ENCODE results near the gene LRMDA. TPM values are rescaled to one million over a fixed set of nuclear protein-coding genes. Genes with fewer than 3 reads are reported as not detected.

The LRMDA gene
- total RNA-seq, 2 experiments from 2014 or later, result not detected

GRCh38 chr10:75474106-75474505 is 42.7 kb downstream of the LRMDA start:
- Histone ChIP-seq H3K27ac (ENCODE audit: low read depth, low read length, poor library complexity, severe bottlenecking) (no peak overlapping the region), H3K9me3 (ENCODE audit: low read length) (no peaks in the 10 kb centered on the region), H3K36me3 (ENCODE audit: insufficient read depth, low read length) (no peaks in the 10 kb centered on the region), H3K79me2 (ENCODE audit: insufficient read depth, low read depth, low read length) (no peaks in the 10 kb centered on the region), H3K9me2 (ENCODE audit: insufficient read depth, low read length) (no peaks in the 10 kb centered on the region), H4K20me1 (ENCODE audit: insufficient read depth, low read length) (no peaks in the 10 kb centered on the region; the same call in 1 of the 2 replicates), H3K4me1 (ENCODE audit: insufficient read depth, low read length, poor library complexity, severe bottlenecking) (no peaks in the 10 kb centered on the region), H3K4me3 (ENCODE audit: low read depth, low read length, poor library complexity, severe bottlenecking) (no peak overlapping the region), H3K4me2 (ENCODE audit: low read length) (no peak overlapping the region), H2AFZ (ENCODE audit: low read length) (no peak overlapping the region)
- ChIA-PET CTCF (ENCODE audit: unreplicated experiment) (no interaction called here), POLR2A (no interaction called here)
- no peak for TF ChIP-seq EZH2phosphoT487 (IDR thresholded peaks at IDR 0.05; ENCODE audit: borderline replicate concordance, low read depth, low read length)
- TF ChIP-seq, protein P1, sequence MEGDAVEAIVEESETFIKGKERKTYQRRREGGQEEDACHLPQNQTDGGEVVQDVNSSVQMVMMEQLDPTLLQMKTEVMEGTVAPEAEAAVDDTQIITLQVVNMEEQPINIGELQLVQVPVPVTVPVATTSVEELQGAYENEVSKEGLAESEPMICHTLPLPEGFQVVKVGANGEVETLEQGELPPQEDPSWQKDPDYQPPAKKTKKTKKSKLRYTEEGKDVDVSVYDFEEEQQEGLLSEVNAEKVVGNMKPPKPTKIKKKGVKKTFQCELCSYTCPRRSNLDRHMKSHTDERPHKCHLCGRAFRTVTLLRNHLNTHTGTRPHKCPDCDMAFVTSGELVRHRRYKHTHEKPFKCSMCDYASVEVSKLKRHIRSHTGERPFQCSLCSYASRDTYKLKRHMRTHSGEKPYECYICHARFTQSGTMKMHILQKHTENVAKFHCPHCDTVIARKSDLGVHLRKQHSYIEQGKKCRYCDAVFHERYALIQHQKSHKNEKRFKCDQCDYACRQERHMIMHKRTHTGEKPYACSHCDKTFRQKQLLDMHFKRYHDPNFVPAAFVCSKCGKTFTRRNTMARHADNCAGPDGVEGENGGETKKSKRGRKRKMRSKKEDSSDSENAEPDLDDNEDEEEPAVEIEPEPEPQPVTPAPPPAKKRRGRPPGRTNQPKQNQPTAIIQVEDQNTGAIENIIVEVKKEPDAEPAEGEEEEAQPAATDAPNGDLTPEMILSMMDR (conservative IDR thresholded peaks at IDR 0.05; ENCODE audit: low read length), result no peak
- BruUV-seq (replicated peaks), result no TSS peak
- DNase-seq (ENCODE audit: low spot score), result no peak
- intact Hi-C loops (cut with micrococcal nuclease; ENCODE audit: unreplicated experiment), result no loop called here

DNA sequence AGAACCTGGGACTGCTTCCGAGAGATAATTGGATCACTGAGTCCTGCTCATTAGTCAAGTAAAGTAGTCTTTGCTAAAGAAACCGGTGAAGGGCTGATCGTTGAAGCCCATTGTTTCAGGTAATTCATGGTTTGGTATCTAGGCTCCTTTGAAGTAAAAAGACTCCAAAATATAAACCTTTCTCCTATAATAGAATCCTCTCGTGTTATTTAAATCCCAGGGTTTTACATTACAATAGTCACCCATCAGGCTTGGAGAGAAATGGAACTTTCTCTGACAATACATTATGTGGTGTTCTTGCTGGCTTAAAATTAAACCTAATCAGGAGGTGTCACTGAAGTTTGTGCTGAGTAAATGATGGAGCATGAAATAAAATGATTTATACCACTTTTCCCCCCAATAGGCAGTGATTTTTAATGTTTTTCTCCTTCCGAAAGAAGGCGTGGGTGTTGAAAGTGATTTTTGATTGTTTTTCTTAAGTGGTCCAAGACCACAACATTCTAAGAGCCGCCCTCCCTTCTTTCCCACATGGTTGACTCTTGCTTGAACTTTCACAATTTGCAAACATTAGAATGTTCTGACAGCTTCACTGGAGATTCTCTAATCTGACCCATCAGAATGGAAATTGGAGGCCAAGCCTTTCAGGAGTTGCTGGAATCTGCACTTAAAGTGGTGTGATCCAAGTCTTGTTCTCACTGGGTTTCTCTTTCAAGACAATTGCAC is 44.2 kb downstream of the LRMDA start:
- POLR2A ChIA-PET, result no interaction called here
- Histone ChIP-seq H3K36me3 (ENCODE audit: insufficient read depth, low read length) (no peaks in the 10 kb centered on the region), H3K4me2 (ENCODE audit: low read length) (no peak overlapping the region), H3K9me2 (ENCODE audit: insufficient read depth, low read length) (no peaks in the 10 kb centered on the region), H3K4me3 (ENCODE audit: low read depth, low read length, poor library complexity, severe bottlenecking) (no peak overlapping the region), H3K79me2 (ENCODE audit: insufficient read depth, low read depth, low read length) (no peaks in the 10 kb centered on the region), H2AFZ (ENCODE audit: low read length) (no peak overlapping the region), H3K4me1 (ENCODE audit: insufficient read depth, low read length, poor library complexity, severe bottlenecking) (no peaks in the 10 kb centered on the region), H4K20me1 (ENCODE audit: insufficient read depth, low read length) (no peaks in the 10 kb centered on the region; the same call in 1 of the 2 replicates), H3K27ac (ENCODE audit: low read depth, low read length, poor library complexity, severe bottlenecking) (no peak overlapping the region), H3K9me3 (ENCODE audit: low read length) (no peaks in the 10 kb centered on the region)
- TF ChIP-seq, protein P1 (conservative IDR thresholded peaks at IDR 0.05; ENCODE audit: low read length), result no peak
- no peak for TF ChIP-seq EZH2phosphoT487 (IDR thresholded peaks at IDR 0.05; ENCODE audit: borderline replicate concordance, low read depth, low read length)
- BruUV-seq (replicated peaks), result no TSS peak
- DNase-seq (ENCODE audit: low spot score), result no peak
- CTCF ChIA-PET (ENCODE audit: unreplicated experiment), result no interaction called here
- intact Hi-C loops (cut with micrococcal nuclease; ENCODE audit: unreplicated experiment), result no loop called here

GRCh38 chr10:75476569-75476968 is 45.1 kb downstream of the LRMDA start:
- no TSS peak for BruUV-seq (replicated peaks)

More at GRCh38 chr10:75476569-75476968, 45.1 kb downstream of the LRMDA start:
- Histone ChIP-seq H3K36me3 (ENCODE audit: insufficient read depth, low read length) (no peaks in the 10 kb centered on the region), H3K9me3 (ENCODE audit: low read length) (no peaks in the 10 kb centered on the region), H3K27ac (ENCODE audit: low read depth, low read length, poor library complexity, severe bottlenecking) (no peak overlapping the region), H4K20me1 (ENCODE audit: insufficient read depth, low read length) (no peaks in the 10 kb centered on the region; the same call in 1 of the 2 replicates), H3K4me2 (ENCODE audit: low read length) (no peak overlapping the region), H3K9me2 (ENCODE audit: insufficient read depth, low read length) (no peaks in the 10 kb centered on the region), H3K4me3 (ENCODE audit: low read depth, low read length, poor library complexity, severe bottlenecking) (no peak overlapping the region), H3K79me2 (ENCODE audit: insufficient read depth, low read depth, low read length) (no peaks in the 10 kb centered on the region), H2AFZ (ENCODE audit: low read length) (no peak overlapping the region), H3K4me1 (ENCODE audit: insufficient read depth, low read length, poor library complexity, severe bottlenecking) (no peaks in the 10 kb centered on the region)
- TF ChIP-seq, protein P1 (conservative IDR thresholded peaks at IDR 0.05; ENCODE audit: low read length), result no peak
- TF ChIP-seq EZH2phosphoT487 (IDR thresholded peaks at IDR 0.05; ENCODE audit: borderline replicate concordance, low read depth, low read length), result no peak
- intact Hi-C loops (cut with micrococcal nuclease; ENCODE audit: unreplicated experiment), result no loop called here
- CTCF ChIA-PET (ENCODE audit: unreplicated experiment), result no interaction called here
- POLR2A ChIA-PET, result no interaction called here
- no peak for DNase-seq (ENCODE audit: low spot score)

Data from OCI-LY7 (cell line).